HFFc6 (cell line): Measurements from ENCODE around the gene ATP5IF1. TPM values are rescaled to one million over a fixed set of nuclear protein-coding genes. Genes with fewer than 3 reads are reported as not detected.

Experiments
- DNase-seq: peaks from one replicate; pipeline ENCODE4 v3.0.0-alpha.2; 2018
- H3K27ac Mint-ChIP-seq: 2 replicates; pipeline ENCODE4 v1.8.0; 2020; ENCODE audit warnings: mild to moderate bottlenecking, mixed read lengths
- H3K27me3 Mint-ChIP-seq: 2 replicates; pipeline ENCODE4 v1.8.0; 2021; ENCODE audit warnings: mild to moderate bottlenecking, moderate library complexity, mixed read lengths; ENCODE audit not compliant: insufficient read depth
- H3K36me3 Mint-ChIP-seq: 2 replicates; pipeline ENCODE4 v1.8.0; 2021; ENCODE audit warnings: low read depth, mixed read lengths
- H3K4me1 Mint-ChIP-seq: 2 replicates; pipeline ENCODE4 v1.8.0; 2020; ENCODE audit warnings: low read depth, mixed read lengths
- H3K4me3 Mint-ChIP-seq: 2 replicates; pipeline ENCODE4 v1.8.0; 2020; ENCODE audit warnings: mild to moderate bottlenecking, moderate library complexity, mixed read lengths
- H3K9me3 Mint-ChIP-seq: 2 replicates; pipeline ENCODE4 v1.8.0; 2020; ENCODE audit warnings: mild to moderate bottlenecking, mixed read lengths
- CTCF ChIP-seq: fragments of 200-600 bp; sonication (generic); IDR thresholded peaks from 2 replicates; pipeline ENCODE4 v1.5.0; 2021; ENCODE audit warnings: antibody characterized with exemption, mild to moderate bottlenecking
- total RNA-seq, 6 experiments: library from RNA; stranded (reverse); fragmentation: NEBNext Ultra II Directional; extraction: Animal tissue kit (Norgen Biotek cat#: 25700); gene quantifications; 2 replicates in 1 of 6; 3 replicates in 5 of 6; pipeline ENCODE4 v1.2.3, GENCODE V29; 2021

ATP5IF1 gene
- total RNA-seq, 6 experiments from 2014 or later: 153 to 231 (median 216) TPM

- no peak for TF ChIP-seq CTCF
- H3K4me3 Mint-ChIP-seq: no peak overlapping the region
Measured at GRCh38 chr1:28239004-28239403, 3.1 kb downstream of the ATP5IF1 start.

GRCh38 chr1:28240024-28240423 lies 4.1 kb downstream of the ATP5IF1 start:
- no peak overlapping the region for H3K4me3 Mint-ChIP-seq

More at GRCh38 chr1:28239004-28239403, 3.1 kb downstream of the ATP5IF1 start:
- no peaks in the 10 kb centered on the region for H3K9me3 Mint-ChIP-seq
- DNase-seq: no peak
- no peak overlapping the region for H3K27ac Mint-ChIP-seq
- no peaks in the 10 kb centered on the region for H3K36me3 Mint-ChIP-seq
- H3K27me3 Mint-ChIP-seq: peaks cover 2% of the 10 kb centered on the region; the same call in 1 of the 2 replicates
- H3K4me1 Mint-ChIP-seq: peaks cover 5% of the 10 kb centered on the region

GRCh38 chr1:28241638-28242241 lies 5.8 kb downstream of the ATP5IF1 start:
- H3K4me3 Mint-ChIP-seq: no peak overlapping the region
- no peak overlapping the region for H3K27ac Mint-ChIP-seq
- peaks cover 4% of the 10 kb centered on the region for H3K27me3 Mint-ChIP-seq
- TF ChIP-seq CTCF: no peak
- no peak for DNase-seq
- H3K36me3 Mint-ChIP-seq: peaks cover 5% of the 10 kb centered on the region
- H3K4me1 Mint-ChIP-seq: peaks cover 11% of the 10 kb centered on the region
- peaks cover 3% of the 10 kb centered on the region; the same call in 1 of the 2 replicates for H3K9me3 Mint-ChIP-seq

More at GRCh38 chr1:28240024-28240423, 4.1 kb downstream of the ATP5IF1 start:
- H3K36me3 Mint-ChIP-seq: no peaks in the 10 kb centered on the region
- peaks cover 3% of the 10 kb centered on the region for H3K27me3 Mint-ChIP-seq
- no peaks in the 10 kb centered on the region for H3K9me3 Mint-ChIP-seq
- no peak for TF ChIP-seq CTCF
- no peak for DNase-seq
- no peak overlapping the region for H3K27ac Mint-ChIP-seq
- peaks cover 5% of the 10 kb centered on the region for H3K4me1 Mint-ChIP-seq

- TF ChIP-seq CTCF: no peak
- Mint-ChIP-seq H3K4me3 (no peak overlapping the region), H3K4me1 (peaks cover 28% of the 10 kb centered on the region), H3K27ac (no peak overlapping the region), H3K27me3 (peaks cover 4% of the 10 kb centered on the region), H3K36me3 (peaks cover 6% of the 10 kb centered on the region), H3K9me3 (peaks cover 3% of the 10 kb centered on the region; the same call in 1 of the 2 replicates)
- no peak for DNase-seq
Measured at GRCh38 chr1:28243685-28244311, 7.9 kb downstream of the ATP5IF1 start.

- peaks cover 4% of the 10 kb centered on the region for H3K27me3 Mint-ChIP-seq
- no peak for DNase-seq
- peaks cover 3% of the 10 kb centered on the region; the same call in 1 of the 2 replicates for H3K9me3 Mint-ChIP-seq
- peaks cover 6% of the 10 kb centered on the region for H3K36me3 Mint-ChIP-seq
- no peak overlapping the region for H3K27ac Mint-ChIP-seq
- H3K4me3 Mint-ChIP-seq: no peak overlapping the region
- peaks cover 37% of the 10 kb centered on the region for H3K4me1 Mint-ChIP-seq
- no peak for TF ChIP-seq CTCF
Measured at GRCh38 chr1:28244549-28245251, 8.8 kb downstream of the ATP5IF1 start.
